ENCODE data around the gene MNAT1. TPM values are rescaled to one million over a fixed set of nuclear protein-coding genes. Genes with fewer than 3 reads are reported as not detected.

MNAT1 gene
- polyA plus RNA-seq, 1 of the 3 experiments (the other 2 are of a cell fraction) = 38.9 TPM

GRCh38 chr14:60984196-60984595 is 249.6 kb downstream of the MNAT1 start:
- Histone ChIP-seq H3K36me3 (replicated peaks in 1 of 2; ENCODE audit: control insufficient read depth in 1 of 2, insufficient read depth in 2 of 2, low read length in 1 of 2) (peaks cover 45 to 49% of the 10 kb centered on the region in 2 experiments), H3K27me3 (ENCODE audit: insufficient read depth) (no peaks in the 10 kb centered on the region), H3K4me3 (ENCODE audit: low read depth in 2 of 2, low read length in 1 of 2) (no peak overlapping the region), H3K4me2 (no peak overlapping the region), H3K9me2 (no peaks in the 10 kb centered on the region), H4K20me1 (ENCODE audit: insufficient read depth) (no peaks in the 10 kb centered on the region), H3K4me1 (ENCODE audit: control insufficient read depth in 1 of 2, insufficient read depth in 2 of 2, low read depth in 1 of 2, low read length in 1 of 2) (peaks cover 7 to 32% of the 10 kb centered on the region in 2 experiments; a peak in 3 of 4 replicates), H3K9ac (no peak overlapping the region), H3K9me3 (no peaks in the 10 kb centered on the region), H3F3A (replicated peaks; ENCODE audit: insufficient read depth) (peaks cover 5% of the 10 kb centered on the region), H2AFZ (ENCODE audit: low read depth) (no peak overlapping the region), H3K27ac (ENCODE audit: low read depth in 2 of 2, low read length in 1 of 2) (no peak overlapping the region), H3K79me2 (ENCODE audit: insufficient read depth) (peaks cover 54% of the 10 kb centered on the region)
- TF ChIP-seq YY1 (IDR thresholded peaks at IDR 0.05; ENCODE audit: low read depth) (no peak), ELF1 (IDR thresholded peaks at IDR 0.05) (no peak), FOSL2 (IDR thresholded peaks at IDR 0.05; ENCODE audit: borderline replicate concordance, low read depth) (no peak), SMC3 (IDR thresholded peaks at IDR 0.05; ENCODE audit: low read depth, low read length) (no peak), PBX3 (IDR thresholded peaks at IDR 0.05) (no peak), POLR2AphosphoS5 (IDR thresholded peaks at IDR 0.05; ENCODE audit: low read depth, low read length) (no peak), NRF1 (IDR thresholded peaks at IDR 0.05; ENCODE audit: low read depth, low read length) (no peak)
- TF ChIP-seq, protein P1, sequence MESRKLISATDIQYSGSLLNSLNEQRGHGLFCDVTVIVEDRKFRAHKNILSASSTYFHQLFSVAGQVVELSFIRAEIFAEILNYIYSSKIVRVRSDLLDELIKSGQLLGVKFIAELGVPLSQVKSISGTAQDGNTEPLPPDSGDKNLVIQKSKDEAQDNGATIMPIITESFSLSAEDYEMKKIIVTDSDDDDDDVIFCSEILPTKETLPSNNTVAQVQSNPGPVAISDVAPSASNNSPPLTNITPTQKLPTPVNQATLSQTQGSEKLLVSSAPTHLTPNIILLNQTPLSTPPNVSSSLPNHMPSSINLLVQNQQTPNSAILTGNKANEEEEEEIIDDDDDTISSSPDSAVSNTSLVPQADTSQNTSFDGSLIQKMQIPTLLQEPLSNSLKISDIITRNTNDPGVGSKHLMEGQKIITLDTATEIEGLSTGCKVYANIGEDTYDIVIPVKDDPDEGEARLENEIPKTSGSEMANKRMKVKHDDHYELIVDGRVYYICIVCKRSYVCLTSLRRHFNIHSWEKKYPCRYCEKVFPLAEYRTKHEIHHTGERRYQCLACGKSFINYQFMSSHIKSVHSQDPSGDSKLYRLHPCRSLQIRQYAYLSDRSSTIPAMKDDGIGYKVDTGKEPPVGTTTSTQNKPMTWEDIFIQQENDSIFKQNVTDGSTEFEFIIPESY (IDR thresholded peaks at IDR 0.05; ENCODE audit: borderline replicate concordance, low read depth) = no peak
- TF ChIP-seq, protein P2, sequence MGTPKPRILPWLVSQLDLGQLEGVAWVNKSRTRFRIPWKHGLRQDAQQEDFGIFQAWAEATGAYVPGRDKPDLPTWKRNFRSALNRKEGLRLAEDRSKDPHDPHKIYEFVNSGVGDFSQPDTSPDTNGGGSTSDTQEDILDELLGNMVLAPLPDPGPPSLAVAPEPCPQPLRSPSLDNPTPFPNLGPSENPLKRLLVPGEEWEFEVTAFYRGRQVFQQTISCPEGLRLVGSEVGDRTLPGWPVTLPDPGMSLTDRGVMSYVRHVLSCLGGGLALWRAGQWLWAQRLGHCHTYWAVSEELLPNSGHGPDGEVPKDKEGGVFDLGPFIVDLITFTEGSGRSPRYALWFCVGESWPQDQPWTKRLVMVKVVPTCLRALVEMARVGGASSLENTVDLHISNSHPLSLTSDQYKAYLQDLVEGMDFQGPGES (IDR thresholded peaks at IDR 0.05; ENCODE audit: low read depth, low read length) = no peak
- TF ChIP-seq, protein P3, sequence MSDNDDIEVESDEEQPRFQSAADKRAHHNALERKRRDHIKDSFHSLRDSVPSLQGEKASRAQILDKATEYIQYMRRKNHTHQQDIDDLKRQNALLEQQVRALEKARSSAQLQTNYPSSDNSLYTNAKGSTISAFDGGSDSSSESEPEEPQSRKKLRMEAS (IDR thresholded peaks at IDR 0.05; ENCODE audit: low read depth) = no peak
- TF ChIP-seq, protein P4, sequence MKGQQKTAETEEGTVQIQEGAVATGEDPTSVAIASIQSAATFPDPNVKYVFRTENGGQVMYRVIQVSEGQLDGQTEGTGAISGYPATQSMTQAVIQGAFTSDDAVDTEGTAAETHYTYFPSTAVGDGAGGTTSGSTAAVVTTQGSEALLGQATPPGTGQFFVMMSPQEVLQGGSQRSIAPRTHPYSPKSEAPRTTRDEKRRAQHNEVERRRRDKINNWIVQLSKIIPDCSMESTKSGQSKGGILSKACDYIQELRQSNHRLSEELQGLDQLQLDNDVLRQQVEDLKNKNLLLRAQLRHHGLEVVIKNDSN (IDR thresholded peaks at IDR 0.05; ENCODE audit: borderline replicate concordance, low read depth) = no peak
- POLR2A ChIA-PET = no interaction called here
- CTCF ChIA-PET = no interaction called here
- DNase-seq = no peak
- WGBS (ENCODE audit: low lambda C conversion rate) = 92% methylated on average over 1 of the region's 1 CpG

GRCh38 chr14:60986500-60986899 is 251.9 kb downstream of the MNAT1 start:
- H3K27me3 ChIP-seq (ENCODE audit: insufficient read depth) = no peaks in the 10 kb centered on the region
- peaks cover 35% of the 10 kb centered on the region for H3K79me2 ChIP-seq (ENCODE audit: insufficient read depth)
- no peaks in the 10 kb centered on the region for H3K9me2 ChIP-seq
- H3K4me2 ChIP-seq = no peak overlapping the region
- H3K36me3 ChIP-seq (replicated peaks in 1 of 2; ENCODE audit: control insufficient read depth in 1 of 2, insufficient read depth in 2 of 2, low read length in 1 of 2) = peaks cover 48 to 60% of the 10 kb centered on the region in 2 experiments
- no peak overlapping the region for H2AFZ ChIP-seq (ENCODE audit: low read depth)
- H3F3A ChIP-seq (replicated peaks; ENCODE audit: insufficient read depth) = no peaks in the 10 kb centered on the region
- no peaks in the 10 kb centered on the region for H3K9me3 ChIP-seq
- no peak overlapping the region for H3K27ac ChIP-seq (ENCODE audit: low read depth in 2 of 2, low read length in 1 of 2)
- 93% methylated on average over 2 of the region's 2 CpGs for WGBS (ENCODE audit: low lambda C conversion rate)
- DNase-seq = no peak
- H3K9ac ChIP-seq = no peak overlapping the region
- CTCF ChIA-PET = no interaction called here
- no peak overlapping the region for H3K4me3 ChIP-seq (ENCODE audit: low read depth in 2 of 2, low read length in 1 of 2)
- POLR2A ChIA-PET = no interaction called here
- H4K20me1 ChIP-seq (ENCODE audit: insufficient read depth) = no peaks in the 10 kb centered on the region
- H3K4me1 ChIP-seq (ENCODE audit: control insufficient read depth in 1 of 2, insufficient read depth in 2 of 2, low read depth in 1 of 2, low read length in 1 of 2) = peaks cover 4 to 24% of the 10 kb centered on the region in 2 experiments; a peak in 3 of 4 replicates
- TF ChIP-seq FOXM1 (IDR thresholded peaks at IDR 0.05; ENCODE audit: low read depth) = no peak
- no peak for TF ChIP-seq ELF1 (IDR thresholded peaks at IDR 0.05)
- no peak for TF ChIP-seq FOSL2 (IDR thresholded peaks at IDR 0.05; ENCODE audit: borderline replicate concordance, low read depth)
- no peak for TF ChIP-seq SMC3 (IDR thresholded peaks at IDR 0.05; ENCODE audit: low read depth, low read length)
- TF ChIP-seq NRF1 (IDR thresholded peaks at IDR 0.05; ENCODE audit: low read depth, low read length) = no peak
- no peak for TF ChIP-seq PBX3 (IDR thresholded peaks at IDR 0.05)
- TF ChIP-seq, protein P4 (IDR thresholded peaks at IDR 0.05; ENCODE audit: borderline replicate concordance, low read depth) = no peak
- no peak for TF ChIP-seq MXI1 (IDR thresholded peaks at IDR 0.05; ENCODE audit: low read depth, low read length)
- TF ChIP-seq GABPA (IDR thresholded peaks at IDR 0.05; ENCODE audit: low read depth) = no peak
- no peak for TF ChIP-seq GATA2 (CRISPR knock-in tag; IDR thresholded peaks at IDR 0.05)
- TF ChIP-seq RXRA (IDR thresholded peaks at IDR 0.05; ENCODE audit: borderline replicate concordance, low read depth) = no peak
- TF ChIP-seq SIN3A (IDR thresholded peaks at IDR 0.05; ENCODE audit: borderline replicate concordance, low read depth, low read length) = no peak
- no peak for TF ChIP-seq CHD2 (IDR thresholded peaks at IDR 0.05; ENCODE audit: low read length, partially characterized antibody)
- TF ChIP-seq FOXJ3 (CRISPR knock-in tag; IDR thresholded peaks at IDR 0.05) = no peak
- TF ChIP-seq, protein P3 (IDR thresholded peaks at IDR 0.05; ENCODE audit: low read depth) = no peak
- no peak for TF ChIP-seq RCOR1 (IDR thresholded peaks at IDR 0.05; ENCODE audit: low read length)
